ENCODE results near the gene PHYH.

PHYH gene

DNA sequence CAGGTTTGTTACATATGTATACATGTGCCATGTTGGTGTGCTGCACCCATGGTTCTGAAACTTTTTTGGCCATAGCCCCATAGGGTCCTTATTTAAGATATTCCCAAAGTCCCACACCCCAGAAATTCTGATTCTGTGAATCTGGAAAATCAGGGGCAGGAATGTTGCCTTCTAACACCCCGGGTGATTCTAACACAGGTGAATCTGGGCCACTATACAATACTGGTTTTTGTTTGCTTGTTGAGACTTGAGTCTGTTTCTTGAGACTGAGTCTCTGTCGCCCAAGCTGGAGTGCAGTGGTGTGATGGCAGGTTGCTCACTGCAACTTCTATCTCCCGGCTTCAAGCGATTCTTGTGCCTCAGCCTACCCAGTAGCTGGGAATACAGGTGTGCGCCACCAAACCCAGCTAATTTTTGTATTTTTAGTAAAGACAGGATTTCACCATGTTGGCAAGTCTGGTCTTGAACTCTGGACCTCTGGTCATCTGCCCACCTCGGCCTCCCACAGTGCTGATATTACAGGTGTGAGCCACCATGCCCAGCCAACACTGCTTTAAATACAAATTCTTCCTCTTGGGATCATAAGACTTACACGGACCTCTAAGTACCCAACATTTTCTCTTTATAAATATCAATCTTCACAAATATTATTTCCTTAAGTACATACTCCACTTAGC is 16.9 kb upstream of the PHYH start:
- H3K4me1 ChIP-seq (ENCODE audit: insufficient read depth, low read length, severe bottlenecking) = no peaks in the 10 kb centered on the region
- no peaks in the 10 kb centered on the region for H3F3A ChIP-seq (ENCODE audit: insufficient read depth, low read length)
- no peak overlapping the region for H2AFZ ChIP-seq (ENCODE audit: low read length)
- TF ChIP-seq EZH2 (IDR thresholded peaks at IDR 0.05; ENCODE audit: borderline replicate concordance, low read length) (no peak), CTCF (IDR thresholded peaks at IDR 0.05; ENCODE audit: low read length) (no peak)
- H3K79me2 ChIP-seq (ENCODE audit: insufficient read depth, low read length) = no peaks in the 10 kb centered on the region
- H3K4me2 ChIP-seq (ENCODE audit: low read length) = no peak overlapping the region
- H3K27me3 ChIP-seq (ENCODE audit: insufficient read depth, low read length) = no peaks in the 10 kb centered on the region
- no peaks in the 10 kb centered on the region for H3K9me2 ChIP-seq (ENCODE audit: low read depth, low read length)
- H3K9me3 ChIP-seq (ENCODE audit: low read length) = no peaks in the 10 kb centered on the region
- H3K27ac ChIP-seq (ENCODE audit: low read depth, low read length, poor library complexity, severe bottlenecking) = no peak overlapping the region
- no peak overlapping the region for H3K4me3 ChIP-seq (ENCODE audit: low read depth, low read length, poor library complexity, severe bottlenecking)
- no peaks in the 10 kb centered on the region for H4K20me1 ChIP-seq (ENCODE audit: insufficient read depth, low read length)
- H3K9ac ChIP-seq (ENCODE audit: low read length) = no peak overlapping the region
- H3K36me3 ChIP-seq (ENCODE audit: insufficient read depth, low read length) = peaks cover 9% of the 10 kb centered on the region; the same call in 1 of the 2 replicates

GRCh38 chr10:13315361-13315760 is 15.5 kb upstream of the PHYH start:
- Histone ChIP-seq H3K9ac (ENCODE audit: low read length) (no peak overlapping the region), H3K79me2 (ENCODE audit: insufficient read depth, low read length) (no peaks in the 10 kb centered on the region), H3K27me3 (ENCODE audit: insufficient read depth, low read length) (no peaks in the 10 kb centered on the region), H3K9me2 (ENCODE audit: low read depth, low read length) (no peaks in the 10 kb centered on the region), H3K4me2 (ENCODE audit: low read length) (no peak overlapping the region), H3K4me3 (ENCODE audit: low read depth, low read length, poor library complexity, severe bottlenecking) (no peak overlapping the region), H3F3A (ENCODE audit: insufficient read depth, low read length) (no peaks in the 10 kb centered on the region), H3K9me3 (ENCODE audit: low read length) (no peaks in the 10 kb centered on the region), H3K4me1 (ENCODE audit: insufficient read depth, low read length, severe bottlenecking) (no peaks in the 10 kb centered on the region), H3K36me3 (ENCODE audit: insufficient read depth, low read length) (peaks cover 7% of the 10 kb centered on the region; the same call in 1 of the 2 replicates), H2AFZ (ENCODE audit: low read length) (no peak overlapping the region), H4K20me1 (ENCODE audit: insufficient read depth, low read length) (no peaks in the 10 kb centered on the region), H3K27ac (ENCODE audit: low read depth, low read length, poor library complexity, severe bottlenecking) (no peak overlapping the region)
- no peak for TF ChIP-seq EZH2 (IDR thresholded peaks at IDR 0.05; ENCODE audit: borderline replicate concordance, low read length)
- no peak for TF ChIP-seq CTCF (IDR thresholded peaks at IDR 0.05; ENCODE audit: low read length)

- no peak overlapping the region for H3K4me2 ChIP-seq (ENCODE audit: low read length)
- no peaks in the 10 kb centered on the region for H3F3A ChIP-seq (ENCODE audit: insufficient read depth, low read length)
- H3K79me2 ChIP-seq (ENCODE audit: insufficient read depth, low read length) = no peaks in the 10 kb centered on the region
- no peaks in the 10 kb centered on the region for H3K36me3 ChIP-seq (ENCODE audit: insufficient read depth, low read length)
- H3K9me2 ChIP-seq (ENCODE audit: low read depth, low read length) = no peaks in the 10 kb centered on the region
- no peaks in the 10 kb centered on the region for H3K9me3 ChIP-seq (ENCODE audit: low read length)
- no peak overlapping the region for H3K4me3 ChIP-seq (ENCODE audit: low read depth, low read length, poor library complexity, severe bottlenecking)
- TF ChIP-seq EZH2 (IDR thresholded peaks at IDR 0.05; ENCODE audit: borderline replicate concordance, low read length) = no peak
- TF ChIP-seq CTCF (IDR thresholded peaks at IDR 0.05; ENCODE audit: low read length) = no peak
- no peak overlapping the region for H3K9ac ChIP-seq (ENCODE audit: low read length)
- no peaks in the 10 kb centered on the region for H4K20me1 ChIP-seq (ENCODE audit: insufficient read depth, low read length)
- H3K27me3 ChIP-seq (ENCODE audit: insufficient read depth, low read length) = no peaks in the 10 kb centered on the region
- H3K27ac ChIP-seq (ENCODE audit: low read depth, low read length, poor library complexity, severe bottlenecking) = no peak overlapping the region
- H3K4me1 ChIP-seq (ENCODE audit: insufficient read depth, low read length, severe bottlenecking) = no peaks in the 10 kb centered on the region
- H2AFZ ChIP-seq (ENCODE audit: low read length) = no peak overlapping the region
Measured at GRCh38 chr10:13311177-13311575, 11.3 kb upstream of the PHYH start.
